ENCODE measurements around the gene EVI5L. TPM values are rescaled to one million over a fixed set of nuclear protein-coding genes. Genes with fewer than 3 reads are reported as not detected.

EVI5L gene
- polyA plus RNA-seq, 4 donors: 2.9 to 8.4 (median 5.6) TPM

DNA sequence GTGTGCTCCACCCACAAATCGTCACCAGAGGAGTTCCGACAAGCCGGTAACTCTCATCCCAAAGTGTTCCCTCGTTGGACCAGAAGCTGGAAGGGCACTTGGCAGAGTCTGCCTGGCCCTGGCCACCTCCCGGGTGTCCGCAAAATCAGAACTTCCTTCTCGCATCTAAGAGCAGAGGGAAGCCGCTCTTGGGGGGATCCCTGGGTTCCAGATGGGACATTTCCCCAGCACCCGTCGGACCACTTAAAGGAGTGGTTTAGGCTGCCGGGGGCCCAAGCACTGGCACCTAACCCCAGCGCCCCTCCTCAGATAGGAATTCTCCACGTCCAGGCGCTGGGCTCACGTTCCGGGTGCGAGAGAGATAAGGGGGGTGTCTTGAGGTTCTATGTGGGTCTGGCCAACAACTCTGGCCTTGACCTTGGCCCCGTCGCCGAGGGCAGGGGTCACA is 72.8 kb downstream of the EVI5L start:
- Histone ChIP-seq H3K27me3 (ENCODE audit: control insufficient read depth in 3 of 3, insufficient read depth in 3 of 3, low read length in 3 of 3) (no peaks in the 10 kb centered on the region), H3K4me3 (ENCODE audit: low read depth in 1 of 3, low read length in 3 of 3) (peak overlapping the region; percentile 40 to 58 (median 57)), H3K9me3 (ENCODE audit: control insufficient read depth in 2 of 2, insufficient read depth in 1 of 2, low read depth in 1 of 2, low read length in 1 of 2) (no peaks in the 10 kb centered on the region), H3K4me1 (ENCODE audit: control insufficient read depth in 3 of 3, insufficient read depth in 2 of 3, low read depth in 1 of 3, low read length in 2 of 3) (peaks cover 0 to 24% (median 4%) of the 10 kb centered on the region in 3 donors), H3K27ac (ENCODE audit: low read depth in 1 of 3, low read length in 2 of 3) (peak overlapping the region; percentile 49 to 91 (median 78)), H3K36me3 (ENCODE audit: control insufficient read depth in 3 of 3, insufficient read depth in 2 of 3, low read depth in 1 of 3, low read length in 3 of 3) (peaks cover 0 to 31% (median 2%) of the 10 kb centered on the region in 3 donors)
- 4 to 14% (median 10%) methylated on average over 20 of the region's 20 CpGs for WGBS, 3 donors
- no peak for DNase-seq
- FAIRE-seq: no peak

DNA sequence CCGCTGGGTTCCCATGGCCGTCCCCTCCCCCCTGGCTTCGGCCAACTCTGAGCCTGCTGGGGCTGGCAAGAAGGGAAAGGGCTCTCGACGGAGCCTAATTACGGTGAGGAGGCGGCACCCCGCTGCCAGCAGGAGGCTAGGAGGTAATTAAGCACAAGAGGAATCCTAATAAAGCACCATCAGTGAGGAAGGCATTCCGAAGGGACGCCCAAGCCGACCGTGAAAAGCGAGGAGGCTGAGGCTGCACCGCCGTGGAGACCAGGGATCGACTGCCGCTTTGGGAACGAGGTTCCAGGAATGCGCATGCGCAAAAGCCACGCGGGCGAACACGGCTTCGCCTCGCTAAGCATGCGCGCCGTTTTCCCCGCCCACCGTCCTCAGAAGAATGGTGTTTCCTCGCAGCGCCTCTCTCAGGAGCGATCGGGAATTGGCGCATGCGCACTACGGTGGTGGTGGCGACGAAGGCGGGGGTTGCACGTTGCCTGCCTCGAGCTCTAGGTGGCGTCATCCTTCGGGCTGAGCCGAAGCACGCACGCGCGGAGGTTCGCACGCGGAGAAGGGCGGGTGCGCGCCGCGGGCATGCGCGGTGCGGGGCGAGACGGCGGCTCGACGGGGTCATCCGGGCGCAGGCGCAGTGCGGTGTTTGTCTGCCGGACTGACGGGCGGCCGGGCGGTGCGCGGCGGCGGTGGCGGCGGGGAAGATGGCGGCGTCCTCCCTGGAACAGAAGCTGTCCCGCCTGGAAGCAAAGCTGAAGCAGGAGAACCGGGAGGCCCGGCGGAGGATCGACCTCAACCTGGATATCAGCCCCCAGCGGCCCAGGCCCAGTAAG is 73.4 kb downstream of the EVI5L start, which contains the start of gene MAP2K7:
Gene MAP2K7 (plus strand): TSS at position 634 of the 830 bp plus-strand sequence. CDS start 68 bp downstream, at position 702.
- no peak for FAIRE-seq
- Histone ChIP-seq H3K4me3 (ENCODE audit: low read depth in 1 of 3, low read length in 3 of 3) (peak within 1 kb of the TSS; percentile 57 to 81 (median 73)), H3K36me3 (ENCODE audit: control insufficient read depth in 3 of 3, insufficient read depth in 2 of 3, low read depth in 1 of 3, low read length in 3 of 3) (peaks cover 0 to 37% (median 2%) of the 10 kb centered on the region in 3 donors), H3K27me3 (ENCODE audit: control insufficient read depth in 3 of 3, insufficient read depth in 3 of 3, low read length in 3 of 3) (no peaks in the 10 kb centered on the region), H3K27ac (ENCODE audit: low read depth in 1 of 3, low read length in 2 of 3) (peak within 1 kb of the TSS; percentile 52 to 93 (median 87)), H3K4me1 (ENCODE audit: control insufficient read depth in 3 of 3, insufficient read depth in 2 of 3, low read depth in 1 of 3, low read length in 2 of 3) (peaks cover 0 to 24% (median 4%) of the 10 kb centered on the region in 3 donors), H3K9me3 (ENCODE audit: control insufficient read depth in 2 of 2, insufficient read depth in 1 of 2, low read depth in 1 of 2, low read length in 1 of 2) (no peaks in the 10 kb centered on the region)
- WGBS, 3 donors: 0 to 1% (median 0%) methylated on average over 59 to 89 of the region's 89 CpGs
- DNase-seq: peak; percentile 99 to 100

DNA sequence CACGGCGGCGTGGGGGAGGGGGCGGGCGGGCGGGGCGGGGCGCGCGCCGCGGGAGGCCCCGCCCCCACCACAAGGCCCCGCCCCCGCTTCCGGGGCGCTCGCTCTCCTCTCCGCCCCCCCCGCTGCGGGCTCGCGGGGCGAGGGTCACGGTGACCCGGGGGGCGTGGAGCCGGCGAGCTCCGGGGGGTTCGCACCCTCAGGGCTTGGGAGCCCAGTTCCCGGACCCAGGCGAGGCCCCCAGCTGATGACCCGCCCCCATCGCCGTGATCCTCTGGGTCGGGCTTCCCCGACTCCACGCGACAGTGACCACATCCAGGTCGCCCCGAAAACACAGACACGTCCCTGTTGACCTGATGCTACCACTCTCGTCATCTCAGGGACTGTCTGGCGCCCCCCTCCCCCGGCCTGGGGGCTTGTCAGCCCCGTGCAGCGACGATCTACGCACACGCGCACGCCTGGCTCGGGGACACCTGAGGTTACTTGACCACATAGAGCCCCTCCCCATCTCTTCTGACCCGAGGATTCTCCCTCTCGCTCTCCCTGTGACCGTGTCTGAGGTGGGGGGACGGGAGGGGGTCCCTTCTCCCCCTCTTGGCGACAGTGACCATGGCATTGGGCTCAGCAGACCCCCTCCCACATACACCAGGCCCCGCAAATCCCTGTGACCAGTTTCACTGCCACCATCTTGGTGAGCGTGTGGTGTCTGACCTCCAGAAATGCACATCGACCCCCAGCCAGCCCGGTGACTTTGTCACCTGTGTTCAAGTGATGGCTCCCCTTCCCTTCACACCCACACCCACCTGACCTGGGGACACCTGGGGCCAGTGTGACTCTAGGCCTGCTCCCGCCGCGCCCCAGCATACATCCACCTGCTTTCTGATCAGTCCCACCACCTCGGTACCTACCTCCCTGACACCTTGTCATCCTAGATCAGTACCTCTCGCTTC is 74.3 kb downstream of the EVI5L start:
- FAIRE-seq: no peak
- H3K4me1 ChIP-seq (ENCODE audit: control insufficient read depth in 3 of 3, insufficient read depth in 2 of 3, low read depth in 1 of 3, low read length in 2 of 3): peaks cover 0 to 22% (median 4%) of the 10 kb centered on the region in 3 donors
- peak; percentile 49 to 73 for DNase-seq

DNA sequence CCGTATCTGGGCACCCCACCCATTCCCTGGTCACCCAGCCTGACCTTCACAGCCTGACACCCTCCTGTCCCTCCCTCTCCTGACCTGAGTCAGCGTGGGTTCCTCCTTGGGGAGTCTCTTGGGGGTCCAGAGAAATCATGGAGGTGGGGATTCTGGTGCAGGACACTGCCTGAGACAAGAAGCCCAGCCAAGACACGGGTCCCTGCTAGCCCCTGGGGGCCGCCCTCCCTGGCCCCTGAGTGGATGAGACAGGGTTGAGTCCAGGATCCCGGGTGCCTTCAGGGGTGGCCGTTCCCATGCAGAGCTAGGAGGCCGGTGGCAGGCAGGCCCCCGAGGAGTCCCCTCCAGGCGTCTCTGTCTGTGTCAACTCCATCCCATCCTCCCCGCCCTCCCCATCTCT is 75.2 kb downstream of the EVI5L start:
- H3K27ac ChIP-seq (ENCODE audit: low read depth in 1 of 3, low read length in 2 of 3): no peak overlapping the region
- no peaks in the 10 kb centered on the region for H3K27me3 ChIP-seq (ENCODE audit: control insufficient read depth in 3 of 3, insufficient read depth in 3 of 3, low read length in 3 of 3)
- DNase-seq (no peak), FAIRE-seq (no peak)
- no peaks in the 10 kb centered on the region for H3K9me3 ChIP-seq (ENCODE audit: control insufficient read depth in 2 of 2, insufficient read depth in 1 of 2, low read depth in 1 of 2, low read length in 1 of 2)
- WGBS, 3 donors: 67 to 76% (median 72%) methylated on average over 9 to 10 of the region's 10 CpGs
- peak overlapping the region in 2 of 3 donors; percentile 56 to 73 for H3K4me3 ChIP-seq (ENCODE audit: low read depth in 1 of 3, low read length in 3 of 3)
- H3K4me1 ChIP-seq (ENCODE audit: control insufficient read depth in 3 of 3, insufficient read depth in 2 of 3, low read depth in 1 of 3, low read length in 2 of 3): peaks cover 0 to 22% (median 4%) of the 10 kb centered on the region in 3 donors
- peaks cover 3 to 51% (median 5%) of the 10 kb centered on the region in 3 donors for H3K36me3 ChIP-seq (ENCODE audit: control insufficient read depth in 3 of 3, insufficient read depth in 2 of 3, low read depth in 1 of 3, low read length in 3 of 3)

More for the DNA sequence above, 74.3 kb downstream of the EVI5L start:
- Histone ChIP-seq H3K9me3 (ENCODE audit: control insufficient read depth in 2 of 2, insufficient read depth in 1 of 2, low read depth in 1 of 2, low read length in 1 of 2) (no peaks in the 10 kb centered on the region), H3K27ac (ENCODE audit: low read depth in 1 of 3, low read length in 2 of 3) (peak overlapping the region; percentile 52 to 93 (median 87)), H3K27me3 (ENCODE audit: control insufficient read depth in 3 of 3, insufficient read depth in 3 of 3, low read length in 3 of 3) (no peaks in the 10 kb centered on the region), H3K36me3 (ENCODE audit: control insufficient read depth in 3 of 3, insufficient read depth in 2 of 3, low read depth in 1 of 3, low read length in 3 of 3) (peaks cover 0 to 43% (median 5%) of the 10 kb centered on the region in 3 donors), H3K4me3 (ENCODE audit: low read depth in 1 of 3, low read length in 3 of 3) (peak overlapping the region; percentile 56 to 81 (median 73))
- 8 to 9% (median 9%) methylated on average over 32 to 68 of the region's 68 CpGs for WGBS, 3 donors

DNA sequence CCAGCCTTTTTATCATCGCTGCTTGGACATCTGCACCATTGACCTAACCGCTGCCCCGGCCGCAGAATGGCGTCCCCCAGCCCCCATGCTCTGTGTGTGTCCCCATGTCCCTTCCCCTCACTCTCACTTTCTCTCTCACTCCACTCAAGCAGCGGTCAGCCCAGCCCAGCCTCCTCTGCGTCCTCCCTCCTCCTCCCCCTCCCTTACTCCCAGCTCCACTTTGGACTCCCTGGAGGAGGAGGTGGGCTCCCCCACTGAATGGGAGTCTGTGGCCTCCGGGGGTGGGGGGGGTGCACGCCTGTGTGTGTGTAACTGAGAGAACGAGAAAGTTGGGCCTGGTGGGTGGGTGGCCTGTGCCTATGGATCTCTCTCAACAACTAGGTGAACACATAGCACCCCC is 75.8 kb downstream of the EVI5L start:
- Histone ChIP-seq H3K4me1 (ENCODE audit: control insufficient read depth in 3 of 3, insufficient read depth in 2 of 3, low read depth in 1 of 3, low read length in 2 of 3) (peaks cover 0 to 22% (median 4%) of the 10 kb centered on the region in 3 donors), H3K4me3 (ENCODE audit: low read depth in 1 of 3, low read length in 3 of 3) (no peak overlapping the region), H3K9me3 (ENCODE audit: control insufficient read depth in 2 of 2, insufficient read depth in 1 of 2, low read depth in 1 of 2, low read length in 1 of 2) (no peaks in the 10 kb centered on the region), H3K36me3 (ENCODE audit: control insufficient read depth in 3 of 3, insufficient read depth in 2 of 3, low read depth in 1 of 3, low read length in 3 of 3) (peaks cover 5 to 56% (median 7%) of the 10 kb centered on the region in 3 donors), H3K27ac (ENCODE audit: low read depth in 1 of 3, low read length in 2 of 3) (no peak overlapping the region), H3K27me3 (ENCODE audit: control insufficient read depth in 3 of 3, insufficient read depth in 3 of 3, low read length in 3 of 3) (no peaks in the 10 kb centered on the region)
- no peak for DNase-seq
- 84 to 90% (median 87%) methylated on average over 10 of the region's 10 CpGs for WGBS, 3 donors
- FAIRE-seq: no peak

DNA sequence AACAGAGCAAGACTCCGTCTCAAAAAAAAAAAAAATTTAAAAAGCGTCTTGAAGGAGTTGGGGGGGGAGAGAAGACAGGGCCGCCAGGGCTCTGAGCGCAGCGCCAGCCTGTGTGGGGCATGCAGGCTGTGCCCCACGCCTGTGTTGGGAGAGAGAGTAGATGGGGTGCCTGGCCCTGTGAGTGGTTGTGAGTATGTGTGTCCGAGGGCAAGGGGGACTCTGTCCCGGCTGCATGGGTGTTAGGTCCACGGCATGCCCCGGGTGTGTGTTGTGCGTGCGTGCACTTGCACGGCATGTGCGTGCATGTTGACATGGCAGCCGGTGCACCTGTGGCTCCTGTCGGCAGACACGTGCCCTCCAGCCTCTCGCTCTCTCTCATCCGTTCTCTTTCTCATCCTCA is 77.1 kb downstream of the EVI5L start:
- H3K36me3 ChIP-seq (ENCODE audit: control insufficient read depth in 3 of 3, insufficient read depth in 2 of 3, low read depth in 1 of 3, low read length in 3 of 3): peaks cover 5 to 69% (median 18%) of the 10 kb centered on the region in 3 donors
- FAIRE-seq (no peak), DNase-seq (no peak)
- no peaks in the 10 kb centered on the region for H3K9me3 ChIP-seq (ENCODE audit: control insufficient read depth in 2 of 2, insufficient read depth in 1 of 2, low read depth in 1 of 2, low read length in 1 of 2)
- H3K27me3 ChIP-seq (ENCODE audit: control insufficient read depth in 3 of 3, insufficient read depth in 3 of 3, low read length in 3 of 3): no peaks in the 10 kb centered on the region
- WGBS, 3 donors: 91 to 93% (median 92%) methylated on average over 19 of the region's 19 CpGs
- H3K4me3 ChIP-seq (ENCODE audit: low read depth in 1 of 3, low read length in 3 of 3): no peak overlapping the region
- H3K27ac ChIP-seq (ENCODE audit: low read depth in 1 of 3, low read length in 2 of 3): no peak overlapping the region
- peaks cover 0 to 22% (median 4%) of the 10 kb centered on the region in 3 donors for H3K4me1 ChIP-seq (ENCODE audit: control insufficient read depth in 3 of 3, insufficient read depth in 2 of 3, low read depth in 1 of 3, low read length in 2 of 3)

DNA sequence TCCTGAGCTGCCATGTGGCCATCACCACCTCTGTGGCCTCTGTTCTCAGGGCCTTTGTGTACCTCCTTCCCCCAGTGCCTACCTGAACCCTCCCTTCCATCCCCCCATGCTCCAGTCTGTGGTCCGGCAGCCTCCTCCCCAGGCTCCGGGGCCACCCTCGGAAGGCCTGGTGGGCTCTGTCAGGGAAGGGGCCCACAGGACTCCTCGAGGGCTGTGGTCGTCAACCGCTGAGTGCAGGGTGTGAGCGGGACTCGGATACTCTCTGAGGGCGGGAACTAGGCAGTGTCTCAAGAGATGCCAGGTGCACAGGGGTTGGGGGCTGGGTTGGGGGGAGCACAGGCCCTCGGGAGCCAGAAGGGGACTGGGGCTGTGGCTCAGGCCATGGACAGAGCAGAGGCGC is 77.5 kb downstream of the EVI5L start:
- FAIRE-seq (no peak), DNase-seq (no peak)
- Histone ChIP-seq H3K27me3 (ENCODE audit: control insufficient read depth in 3 of 3, insufficient read depth in 3 of 3, low read length in 3 of 3) (no peaks in the 10 kb centered on the region), H3K4me1 (ENCODE audit: control insufficient read depth in 3 of 3, insufficient read depth in 2 of 3, low read depth in 1 of 3, low read length in 2 of 3) (peaks cover 0 to 20% (median 4%) of the 10 kb centered on the region in 3 donors), H3K4me3 (ENCODE audit: low read depth in 1 of 3, low read length in 3 of 3) (no peak overlapping the region), H3K27ac (ENCODE audit: low read depth in 1 of 3, low read length in 2 of 3) (no peak overlapping the region), H3K36me3 (ENCODE audit: control insufficient read depth in 3 of 3, insufficient read depth in 2 of 3, low read depth in 1 of 3, low read length in 3 of 3) (peaks cover 5 to 72% (median 18%) of the 10 kb centered on the region in 3 donors), H3K9me3 (ENCODE audit: control insufficient read depth in 2 of 2, insufficient read depth in 1 of 2, low read depth in 1 of 2, low read length in 1 of 2) (no peaks in the 10 kb centered on the region)
- 90 to 95% (median 91%) methylated on average over 11 of the region's 11 CpGs for WGBS, 3 donors
